GM13977 (cell line): Measurements from ENCODE around the gene PEX13.

Experiments
- DNase-seq: peaks from one replicate; pipeline ENCODE4 v3.0.0; 2012; ENCODE audit warnings: low spot score
- CTCF ChIP-seq: IDR thresholded peaks from 2 replicates; pipeline ENCODE4 v1.5.1; 2012; ENCODE audit warnings: mild to moderate bottlenecking, control low read depth; ENCODE audit not compliant: insufficient read depth; ENCODE audit errors: extremely low read depth, missing control alignments
- in situ Hi-C: fragments of 300-500 bp; cut with MboI; formaldehyde crosslinking; loops from one replicate; pipeline ENCODE4 v1.12.0; 2022; ENCODE audit warnings: low sequenced_read_pairs, low pct_unique_long_range_greater_than_20kb, mixed read lengths, inconsistent platforms; ENCODE audit not compliant: unreplicated experiment

PEX13 gene

GRCh38 chr2:61096438-61096837 lies 78.9 kb downstream of the PEX13 start:
- DNase-seq = no peak
- no peak for TF ChIP-seq CTCF
- in situ Hi-C loops = no loop called here

- no peak for TF ChIP-seq CTCF
- DNase-seq = no peak
- in situ Hi-C loops = no loop called here
Observed at GRCh38 chr2:61100801-61101200, 83.3 kb downstream of the PEX13 start.
